Adrenal gland (tissue), 12 donors: ENCODE data around the gene FHIT. TPM values are rescaled to one million over a fixed set of nuclear protein-coding genes. Genes with fewer than 3 reads are reported as not detected.

Source experiments
- DNase-seq, 7 donors: peaks; one replicate each; pipeline ENCODE4 v3.0.0-alpha.2; 2019 to 2020
- H3K27ac ChIP-seq, 5 donors: fragments of 200-600 bp; sonication (generic) in 4 of 5; 1 replicate in 3 of 5; 2 replicates in 2 of 5; pipeline versions ENCODE4 v1.5.1 to v1.8.0; 2016 to 2020; ENCODE audit warnings: mild to moderate bottlenecking in 1 of 5
- H3K27me3 ChIP-seq: fragments of 200-600 bp; 2 replicates; pipeline ENCODE4 v1.8.0; 2021
- H3K36me3 ChIP-seq, 2 donors: fragments of 200-600 bp; replicated peaks in 1 of 2; 1 replicate in 1 of 2; 2 replicates in 1 of 2; pipeline versions ENCODE4 v1.5.1 to v1.8.0; 2018 to 2022
- H3K4me1 ChIP-seq, 2 donors: fragments of 200-600 bp; replicated peaks in 1 of 2; 1 replicate in 1 of 2; 2 replicates in 1 of 2; pipeline versions ENCODE4 v1.5.1 to v1.8.0; 2018 to 2021
- H3K4me3 ChIP-seq, 4 donors: fragments of 200-600 bp; sonication (generic) in 3 of 4; one replicate each; pipeline ENCODE4 v1.5.1; 2016 to 2018
- H3K9me3 ChIP-seq, 3 donors: fragments of 200-600 bp; sonication (generic) in 1 of 3; replicated peaks in 1 of 3; 1 replicate in 2 of 3; 2 replicates in 1 of 3; pipeline versions ENCODE4 v1.5.1 to v1.8.0; 2016 to 2021
- CTCF ChIP-seq, 6 experiments: fragments of 450-650 bp in 4 of 6; fragments of 200-600 bp in 2 of 6; sonication (generic) in 1 of 6; IDR thresholded peaks; 1 replicate in 5 of 6; 2 replicates in 1 of 6; pipeline versions ENCODE4 v1.5.1 to v1.8.0; 2016 to 2021; ENCODE audit warnings: antibody characterized with exemption in 6 of 6, mild to moderate bottlenecking in 2 of 6, moderate library complexity in 1 of 6
- POLR2A ChIP-seq, 2 donors: fragments of 450-650 bp; IDR thresholded peaks; one replicate each; pipeline ENCODE4 v1.6.1; 2017; ENCODE audit warnings: antibody characterized with exemption in 2 of 2, mild to moderate bottlenecking in 2 of 2, moderate library complexity in 1 of 2
- WGBS, 4 donors: extraction: QIAGEN DNeasy Blood & Tissue Kit in 2 of 4; methylation state at CpG; one replicate each; pipeline versions ENCODE4 v1.1.5 to v1.1.7; 2013 to 2017; 5-methylcytosine and 5-hydroxymethylcytosine counted together
- intact Hi-C, 2 donors: fragments of 100-400 bp; cut with DNase I; formaldehyde crosslinking; loops; one replicate each; pipeline versions ENCODE4 v1.14.1 to v1.15.0; 2022 to 2023
- polyA plus RNA-seq, 3 donors: library from polyadenylated mRNA; stranded (reverse); fragments of 200-250 nt in 2 of 3; fragments of 350-450 nt in 1 of 3; fragmentation: Illumina TruSeq in 1 of 3; extraction: RNeasy Lipid Tissue Mini Kit (QIAGEN cat#74804) in 1 of 3; gene quantifications; one replicate each; pipeline ENCODE4 v1.2.3, GENCODE V29; 2013 to 2014
- total RNA-seq, 9 donors: library from RNA; depleted of rRNA in 4 of 9; stranded (reverse); fragments of >200 nt in 4 of 9; fragments of 120-200 nt in 1 of 9; fragmentation: NEBNext Ultra II Directional in 1 of 9; extraction: Animal tissue kit (Norgen Biotek cat#: 25700) in 1 of 9; gene quantifications; one replicate each; pipeline versions ENCODE4 v1.1.0 to v1.2.4, GENCODE V29; 2013 to 2023
- donor health status: healthy with polysubstance abuse.
- donor health status: Bipolar disorder and iron deficiency.
- donor health status: DM: yes; HTN: yes; CAD: no.
- donor health status: DM: no; HTN: no; CAD: no.
- donor health status: DM: no; HTN: no; CAD: no.
- donor health status: DM: yes; HTN: yes; CAD: no.

Gene FHIT
- total and polyA plus RNA-seq, 12 donors: 14.1 to 43.9 (median 28.8) TPM

GRCh38 chr3:61005591-61005990 lies 245.7 kb downstream of the FHIT start:
- no peaks in the 10 kb centered on the region for H3K27me3 ChIP-seq
- H3K4me3 ChIP-seq: no peak overlapping the region
- H3K27ac ChIP-seq: no peak overlapping the region
- 85 to 93% (median 89%) methylated on average over 4 of the region's 4 CpGs for WGBS, 4 donors
- H3K9me3 ChIP-seq: no peaks in the 10 kb centered on the region
- no peaks in the 10 kb centered on the region for H3K4me1 ChIP-seq
- H3K36me3 ChIP-seq: no peaks in the 10 kb centered on the region
- DNase-seq: no peak
- intact Hi-C loops: no loop called here
- TF ChIP-seq CTCF (IDR thresholded peaks at IDR 0.05) (no peak), POLR2A (IDR thresholded peaks at IDR 0.05) (no peak)

- no peaks in the 10 kb centered on the region for H3K27me3 ChIP-seq
- WGBS, 4 donors: 90 to 97% (median 93%) methylated on average over 3 of the region's 3 CpGs
- no peak overlapping the region for H3K27ac ChIP-seq
- no peak overlapping the region for H3K4me3 ChIP-seq
- TF ChIP-seq CTCF (IDR thresholded peaks at IDR 0.05): no peak
- no peak for TF ChIP-seq POLR2A (IDR thresholded peaks at IDR 0.05)
- H3K9me3 ChIP-seq: no peaks in the 10 kb centered on the region
- intact Hi-C loops: no loop called here
- DNase-seq: no peak
- no peaks in the 10 kb centered on the region for H3K4me1 ChIP-seq
- no peaks in the 10 kb centered on the region for H3K36me3 ChIP-seq
Observed at GRCh38 chr3:60998858-60999257, 252.4 kb downstream of the FHIT start.

- Histone ChIP-seq H3K36me3 (no peaks in the 10 kb centered on the region), H3K4me3 (no peak overlapping the region), H3K27ac (no peak overlapping the region), H3K27me3 (no peaks in the 10 kb centered on the region), H3K9me3 (no peaks in the 10 kb centered on the region), H3K4me1 (no peaks in the 10 kb centered on the region)
- WGBS, 4 donors: 66 to 81% (median 75%) methylated on average over 5 of the region's 5 CpGs
- TF ChIP-seq CTCF (IDR thresholded peaks at IDR 0.05) (no peak), POLR2A (IDR thresholded peaks at IDR 0.05) (no peak)
- DNase-seq: peak; percentile 21 to 56 (median 26)
- intact Hi-C loops: no loop called here
Observed at GRCh38 chr3:60992395-60992794, 258.9 kb downstream of the FHIT start.

- Histone ChIP-seq H3K27ac (no peak overlapping the region), H3K4me3 (no peak overlapping the region), H3K9me3 (no peaks in the 10 kb centered on the region), H3K36me3 (no peaks in the 10 kb centered on the region), H3K4me1 (no peaks in the 10 kb centered on the region), H3K27me3 (no peaks in the 10 kb centered on the region)
- 69 to 82% (median 77%) methylated on average over 3 of the region's 3 CpGs for WGBS, 4 donors
- intact Hi-C loops: no loop called here
- TF ChIP-seq CTCF (IDR thresholded peaks at IDR 0.05) (no peak), POLR2A (IDR thresholded peaks at IDR 0.05) (no peak)
- no peak for DNase-seq
Observed at GRCh38 chr3:60990442-60990730, 260.9 kb downstream of the FHIT start.
